Measurements from ENCODE around the gene ARHGAP6. TPM values are rescaled to one million over a fixed set of nuclear protein-coding genes. Genes with fewer than 3 reads are reported as not detected.

The ARHGAP6 gene
- total and polyA plus RNA-seq, 2 donors (not counting 3 experiments of a cell fraction or from before 2014, with no cell fraction given), result 0.69 to 0.83 TPM

- Histone ChIP-seq H3K4me1 (ENCODE audit: control insufficient read depth, extremely low read depth, insufficient read depth, low read length) (no peaks in the 10 kb centered on the region), H3K27ac (ENCODE audit: insufficient read depth, low read depth, low read length) (no peak overlapping the region), H3K79me2 (ENCODE audit: control insufficient read depth, insufficient read depth, low read length) (no peaks in the 10 kb centered on the region), H3K9me3 (replicated peaks; ENCODE audit: control insufficient read depth, insufficient read depth, low read length) (no peaks in the 10 kb centered on the region), H3K4me3 (replicated peaks in 1 of 3; ENCODE audit: insufficient read depth in 1 of 3, low read depth in 1 of 3, low read length in 3 of 3) (no peak overlapping the region), H4K20me1 (replicated peaks; ENCODE audit: control insufficient read depth, extremely low read depth, insufficient read depth, low read length) (no peaks in the 10 kb centered on the region), H2AFZ (ENCODE audit: low read depth, low read length) (no peak overlapping the region), H3K36me3 (ENCODE audit: control insufficient read depth in 2 of 2, extremely low read depth in 1 of 2, insufficient read depth in 2 of 2, low read length in 2 of 2) (no peaks in the 10 kb centered on the region), H3K9me1 (replicated peaks; ENCODE audit: control insufficient read depth, extremely low read depth, insufficient read depth, low read length) (no peaks in the 10 kb centered on the region), H3K27me3 (ENCODE audit: control insufficient read depth in 2 of 2, insufficient read depth in 2 of 2, low read length in 2 of 2) (no peaks in the 10 kb centered on the region), H3K4me2 (ENCODE audit: insufficient read depth, low read length) (no peak overlapping the region), H3K9ac (replicated peaks; ENCODE audit: extremely low read depth, insufficient read depth, low read length) (no peak overlapping the region)
- intact Hi-C loops (cut with micrococcal nuclease) (no loop called here), dilution Hi-C loops (cut with MboI; ENCODE audit: extremely low pct_ligation_motif_present, low sequenced_read_pairs) (no loop called here)
- no peak for DNase-seq (ENCODE audit: low read depth, low spot score)
- no peak for TF ChIP-seq MAX (IDR thresholded peaks at IDR 0.05; ENCODE audit: insufficient read depth, insufficient read length)
- TF ChIP-seq CTCF (IDR thresholded peaks at IDR 0.05; ENCODE audit: extremely low read depth in 1 of 2, insufficient read depth in 1 of 2, low read depth in 1 of 2, low read length in 2 of 2), result no peak
- TF ChIP-seq EZH2 (IDR thresholded peaks at IDR 0.05; ENCODE audit: borderline replicate concordance, low read depth, low read length, severe bottlenecking), result no peak
- no peak for TF ChIP-seq POLR2A (IDR thresholded peaks at IDR 0.05; ENCODE audit: low read depth, low read length)
- TF ChIP-seq GATA2 (IDR thresholded peaks at IDR 0.05; ENCODE audit: insufficient read depth, insufficient read length, low read depth, low read length), result no peak
- no peak for TF ChIP-seq FOS (IDR thresholded peaks at IDR 0.05; ENCODE audit: borderline replicate concordance, insufficient read depth, low read length)
- no peak for TF ChIP-seq JUN (IDR thresholded peaks at IDR 0.05; ENCODE audit: borderline replicate concordance, insufficient read depth, insufficient read length, low read depth)
- no peak for TF ChIP-seq MYC (IDR thresholded peaks at IDR 0.05; ENCODE audit: low read depth, low read length)
- TF ChIP-seq POLR2AphosphoS5 (IDR thresholded peaks at IDR 0.05; ENCODE audit: insufficient read depth, low read depth, low read length), result no peak
- ChIA-PET POLR2A (no interaction called here), CTCF (no interaction called here)
- FAIRE-seq, result no peak
- no TSS peak for BruUV-seq (replicated peaks)
These were observed 395.7 kb downstream of the ARHGAP6 start for GRCh38 chrX:11269996-11270395.
